Ureter (tissue), 1 donor: ENCODE measurements around the gene BCL2. TPM values are rescaled to one million over a fixed set of nuclear protein-coding genes. Genes with fewer than 3 reads are reported as not detected.

ENCODE experiments used
- DNase-seq: peaks from one replicate; pipeline ENCODE4 v3.0.0-alpha.2; 2020; ENCODE audit warnings: low spot score
- total RNA-seq: library from RNA; stranded (reverse); gene quantifications from one replicate; pipeline ENCODE4 v1.2.4, GENCODE V29; 2023
- donor health status: DM: yes; HTN: yes; CAD: no.

The BCL2 gene
- total RNA-seq, 1 donor from 2014 or later = 13.3 TPM

- DNase-seq = no peak
Measured at GRCh38 chr18:63286926-63287325, 32.6 kb downstream of the BCL2 start.

GRCh38 chr18:63284827-63285733, 34.5 kb downstream of the BCL2 start:
- no peak for DNase-seq

- no peak for DNase-seq
Measured at GRCh38 chr18:63284173-63284799, 35.3 kb downstream of the BCL2 start.

GRCh38 chr18:63283305-63284094, 36.1 kb downstream of the BCL2 start:
- DNase-seq = no peak

- DNase-seq = no peak
Measured at GRCh38 chr18:63282793-63283192, 36.8 kb downstream of the BCL2 start.

- DNase-seq = no peak
Measured at GRCh38 chr18:63273222-63273927, 46.2 kb downstream of the BCL2 start.

GRCh38 chr18:63272638-63273037, 46.9 kb downstream of the BCL2 start:
- no peak for DNase-seq

- DNase-seq = no peak
Measured at GRCh38 chr18:63271881-63272299, 47.7 kb downstream of the BCL2 start.

GRCh38 chr18:63271148-63271547, 48.4 kb downstream of the BCL2 start:
- no peak for DNase-seq

- no peak for DNase-seq
Measured at GRCh38 chr18:63267975-63268721, 51.4 kb downstream of the BCL2 start.

- DNase-seq = no peak
Measured at GRCh38 chr18:63266888-63267790, 52.4 kb downstream of the BCL2 start.

- no peak for DNase-seq
Measured at GRCh38 chr18:63265326-63265725, 54.2 kb downstream of the BCL2 start.

- DNase-seq = no peak
Measured at GRCh38 chr18:63264871-63265270, 54.7 kb downstream of the BCL2 start.

- no peak for DNase-seq
Measured at GRCh38 chr18:63263444-63263843, 56.1 kb downstream of the BCL2 start.

GRCh38 chr18:63262369-63263335, 56.9 kb downstream of the BCL2 start:
- DNase-seq = peak; percentile 51

- DNase-seq = no peak
Measured at GRCh38 chr18:63261029-63261428, 58.5 kb downstream of the BCL2 start.

- DNase-seq = no peak
Measured at GRCh38 chr18:63260380-63260754, 59.2 kb downstream of the BCL2 start.

GRCh38 chr18:63259567-63260379, 59.8 kb downstream of the BCL2 start:
- no peak for DNase-seq
